Right lobe of liver (tissue), 4 donors: ENCODE results near the gene RIMBP2.

Experiments used
- POLR2A ChIP-seq: fragments of 450-650 bp; IDR thresholded peaks from one replicate; pipeline ENCODE4 v1.6.1; 2017; ENCODE audit warnings: antibody characterized with exemption, mild to moderate bottlenecking
- TF ChIP-seq, protein P1 (sequence below), 4 donors: fragments of 200-600 bp in 3 of 4; fragments of 450-650 bp in 1 of 4; IDR thresholded peaks; one replicate each; pipeline versions ENCODE4 v1.5.1 to v1.8.0; 2016 to 2022; ENCODE audit warnings: antibody characterized with exemption in 4 of 4, mild to moderate bottlenecking in 2 of 4
- donor health status: DM: no; HTN: no; CAD: no.
- donor health status: DM: no; HTN: no; CAD: no.
- donor health status: DM: no; HTN: yes; CAD: no.

- TF ChIP-seq, protein P1, sequence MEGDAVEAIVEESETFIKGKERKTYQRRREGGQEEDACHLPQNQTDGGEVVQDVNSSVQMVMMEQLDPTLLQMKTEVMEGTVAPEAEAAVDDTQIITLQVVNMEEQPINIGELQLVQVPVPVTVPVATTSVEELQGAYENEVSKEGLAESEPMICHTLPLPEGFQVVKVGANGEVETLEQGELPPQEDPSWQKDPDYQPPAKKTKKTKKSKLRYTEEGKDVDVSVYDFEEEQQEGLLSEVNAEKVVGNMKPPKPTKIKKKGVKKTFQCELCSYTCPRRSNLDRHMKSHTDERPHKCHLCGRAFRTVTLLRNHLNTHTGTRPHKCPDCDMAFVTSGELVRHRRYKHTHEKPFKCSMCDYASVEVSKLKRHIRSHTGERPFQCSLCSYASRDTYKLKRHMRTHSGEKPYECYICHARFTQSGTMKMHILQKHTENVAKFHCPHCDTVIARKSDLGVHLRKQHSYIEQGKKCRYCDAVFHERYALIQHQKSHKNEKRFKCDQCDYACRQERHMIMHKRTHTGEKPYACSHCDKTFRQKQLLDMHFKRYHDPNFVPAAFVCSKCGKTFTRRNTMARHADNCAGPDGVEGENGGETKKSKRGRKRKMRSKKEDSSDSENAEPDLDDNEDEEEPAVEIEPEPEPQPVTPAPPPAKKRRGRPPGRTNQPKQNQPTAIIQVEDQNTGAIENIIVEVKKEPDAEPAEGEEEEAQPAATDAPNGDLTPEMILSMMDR (IDR thresholded peaks at IDR 0.05), result no peak
- no peak for TF ChIP-seq POLR2A
Measured at GRCh38 chr12:130706311-130706710, 9.8 kb downstream of the RIMBP2 start.
